Lower leg skin (tissue), 3 donors: ENCODE data around the gene DNAAF1.

Experiments
- POLR2A ChIP-seq, 2 donors: fragments of 450-650 bp; IDR thresholded peaks; one replicate each; pipeline ENCODE4 v1.6.1; 2016 to 2017; ENCODE audit warnings: antibody characterized with exemption in 2 of 2, mild to moderate bottlenecking in 1 of 2, moderate library complexity in 1 of 2
- TF ChIP-seq, protein P1 (sequence below), 3 donors: fragments of 450-650 bp; IDR thresholded peaks; one replicate each; pipeline ENCODE4 v1.5.1; 2016; ENCODE audit warnings: antibody characterized with exemption in 3 of 3, mild to moderate bottlenecking in 3 of 3, moderate library complexity in 2 of 3

DNA sequence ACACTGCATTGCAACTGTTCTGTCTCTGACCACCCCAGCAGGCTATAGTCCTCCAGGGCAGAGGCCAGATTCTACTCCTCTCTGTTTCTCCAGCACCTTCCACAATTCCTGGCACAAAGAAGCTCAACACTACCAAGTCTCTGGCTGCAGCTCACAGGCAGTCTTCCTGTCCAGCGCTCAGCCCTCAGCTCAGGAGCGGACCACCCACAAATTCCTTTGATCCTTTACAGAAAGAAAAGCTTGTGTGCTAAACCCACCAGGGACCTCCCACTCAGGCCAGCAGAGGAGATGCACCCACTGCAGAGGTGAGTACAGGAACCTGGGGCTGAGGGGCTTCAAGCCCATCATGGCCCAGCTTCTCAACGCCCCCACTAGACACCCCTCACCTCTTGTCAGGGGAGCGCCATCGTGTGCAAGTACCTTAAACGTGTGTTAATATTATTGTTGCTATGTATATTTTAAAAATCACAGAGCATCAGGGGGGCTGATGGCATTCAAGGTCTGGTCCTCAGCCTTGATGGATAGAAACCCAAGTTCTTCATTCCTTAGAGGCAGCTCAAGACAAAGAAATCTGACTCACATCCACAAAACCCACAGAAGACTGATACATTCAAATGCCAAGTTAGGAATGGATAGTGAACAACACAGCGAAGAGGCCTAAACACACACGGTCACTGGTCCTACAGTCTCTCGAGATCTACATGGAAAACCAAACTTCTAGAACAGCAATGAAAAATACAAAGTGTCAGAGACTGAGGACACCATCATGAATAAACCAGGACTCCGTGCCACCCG is 8.6 kb upstream of the DNAAF1 start:
- TF ChIP-seq, protein P1, sequence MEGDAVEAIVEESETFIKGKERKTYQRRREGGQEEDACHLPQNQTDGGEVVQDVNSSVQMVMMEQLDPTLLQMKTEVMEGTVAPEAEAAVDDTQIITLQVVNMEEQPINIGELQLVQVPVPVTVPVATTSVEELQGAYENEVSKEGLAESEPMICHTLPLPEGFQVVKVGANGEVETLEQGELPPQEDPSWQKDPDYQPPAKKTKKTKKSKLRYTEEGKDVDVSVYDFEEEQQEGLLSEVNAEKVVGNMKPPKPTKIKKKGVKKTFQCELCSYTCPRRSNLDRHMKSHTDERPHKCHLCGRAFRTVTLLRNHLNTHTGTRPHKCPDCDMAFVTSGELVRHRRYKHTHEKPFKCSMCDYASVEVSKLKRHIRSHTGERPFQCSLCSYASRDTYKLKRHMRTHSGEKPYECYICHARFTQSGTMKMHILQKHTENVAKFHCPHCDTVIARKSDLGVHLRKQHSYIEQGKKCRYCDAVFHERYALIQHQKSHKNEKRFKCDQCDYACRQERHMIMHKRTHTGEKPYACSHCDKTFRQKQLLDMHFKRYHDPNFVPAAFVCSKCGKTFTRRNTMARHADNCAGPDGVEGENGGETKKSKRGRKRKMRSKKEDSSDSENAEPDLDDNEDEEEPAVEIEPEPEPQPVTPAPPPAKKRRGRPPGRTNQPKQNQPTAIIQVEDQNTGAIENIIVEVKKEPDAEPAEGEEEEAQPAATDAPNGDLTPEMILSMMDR (IDR thresholded peaks at IDR 0.05), result no peak
- TF ChIP-seq POLR2A (IDR thresholded peaks at IDR 0.05), result no peak
